Astrocyte (in vitro differentiated cells and primary cell): ENCODE data around the gene BCL7A.

ENCODE experiments used
- CTCF ChIP-seq: IDR thresholded peaks from 2 replicates; pipeline ENCODE4 v1.5.1; 2011; ENCODE audit warnings: low read depth, mild to moderate bottlenecking, inconsistent platforms, low read length, moderate library complexity; ENCODE audit not compliant: insufficient read depth
- EZH2 ChIP-seq: IDR thresholded peaks from 2 replicates; pipeline ENCODE4 v1.6.1; 2012; ENCODE audit warnings: mild to moderate bottlenecking, low read length, inconsistent platforms; ENCODE audit not compliant: insufficient read depth

GRCh38 chr12:122090759-122091515, 69.3 kb downstream of the BCL7A start:
- no peak for TF ChIP-seq EZH2
- no peak for TF ChIP-seq CTCF
